Smooth muscle cell (in vitro differentiated cells): ENCODE measurements around the gene HDGFL1. TPM values are rescaled to one million over a fixed set of nuclear protein-coding genes. Genes with fewer than 3 reads are reported as not detected.
A peak's percentile ranks its signal among the peaks of the same experiment; 100 is the strongest.

Source experiments
- DNase-seq: peaks from one replicate; lab custom pipeline; 2025; ENCODE audit not compliant: unreplicated experiment; lab: John Stamatoyannopoulos, UW
- H2AFZ ChIP-seq: fragments of 200-600 bp; sonication (generic); 2 replicates; pipeline ENCODE4 v1.6.0; 2016; ENCODE audit warnings: antibody characterized with exemption, low read depth, mild to moderate bottlenecking
- H3F3A ChIP-seq: fragments of 200-600 bp; sonication (generic); 2 replicates; pipeline ENCODE4 v1.6.0; 2017; ENCODE audit warnings: antibody characterized with exemption, low read depth
- H3K27ac ChIP-seq: fragments of 200-600 bp; sonication (generic); 2 replicates; pipeline ENCODE4 v1.5.1; 2016; ENCODE audit warnings: low read depth, mild to moderate bottlenecking
- H3K27me3 ChIP-seq: fragments of 200-600 bp; sonication (generic); 2 replicates; pipeline ENCODE4 v1.6.1; 2016; ENCODE audit warnings: low read depth, mild to moderate bottlenecking
- H3K36me3 ChIP-seq: fragments of 200-600 bp; sonication (generic); 2 replicates; pipeline ENCODE4 v1.5.1; 2016; ENCODE audit warnings: low read depth
- H3K4me1 ChIP-seq: fragments of 200-600 bp; sonication (generic); 2 replicates; pipeline ENCODE4 v1.5.1; 2016; ENCODE audit warnings: low read depth
- H3K4me2 ChIP-seq: fragments of 200-600 bp; sonication (generic); 2 replicates; pipeline ENCODE4 v1.6.0; 2016; ENCODE audit warnings: mild to moderate bottlenecking
- H3K4me3 ChIP-seq: fragments of 200-600 bp; sonication (generic); 2 replicates; pipeline ENCODE4 v1.5.1; 2016; ENCODE audit warnings: mild to moderate bottlenecking
- H3K79me2 ChIP-seq: fragments of 200-600 bp; sonication (generic); 2 replicates; pipeline ENCODE4 v1.6.0; 2016; ENCODE audit warnings: low read depth, mild to moderate bottlenecking
- H3K9ac ChIP-seq: fragments of 200-600 bp; sonication (generic); 2 replicates; pipeline ENCODE4 v1.6.0; 2016; ENCODE audit warnings: low read depth
- H3K9me3 ChIP-seq: fragments of 200-600 bp; sonication (generic); replicated peaks from 2 replicates; pipeline ENCODE4 v1.5.1; 2016; ENCODE audit warnings: low read depth
- H4K20me1 ChIP-seq: fragments of 200-600 bp; sonication (generic); 2 replicates; pipeline ENCODE4 v1.6.0; 2016; ENCODE audit warnings: low read depth
- WGBS: methylation state at CpG from one replicate; pipeline ENCODE4 v1.1.7; 2016; ENCODE audit warnings: low lambda C conversion rate; 5-methylcytosine and 5-hydroxymethylcytosine counted together
- polyA plus RNA-seq: library from polyadenylated mRNA; unstranded; fragments of >200 nt; fragmentation: Nextera tagmentation; extraction: Ambion mirVana; gene quantifications from 2 replicates; pipeline ENCODE4 v1.2.1, GENCODE V29; 2016
- total RNA-seq: library from RNA; depleted of rRNA; stranded (reverse); fragments of >200 nt; gene quantifications from 2 replicates; pipeline ENCODE4 v1.2.3, GENCODE V29; 2014
- TF ChIP-seq, protein P1 (sequence below): fragments of 200-600 bp; sonication (generic); IDR thresholded peaks from 2 replicates; pipeline ENCODE4 v1.5.1; 2017; ENCODE audit warnings: borderline replicate concordance, mild to moderate bottlenecking, antibody characterized with exemption; ENCODE audit not compliant: insufficient read depth, poor library complexity, severe bottlenecking

Gene HDGFL1
- total and polyA plus RNA-seq, 2 experiments from 2014 or later, result not detected

DNA sequence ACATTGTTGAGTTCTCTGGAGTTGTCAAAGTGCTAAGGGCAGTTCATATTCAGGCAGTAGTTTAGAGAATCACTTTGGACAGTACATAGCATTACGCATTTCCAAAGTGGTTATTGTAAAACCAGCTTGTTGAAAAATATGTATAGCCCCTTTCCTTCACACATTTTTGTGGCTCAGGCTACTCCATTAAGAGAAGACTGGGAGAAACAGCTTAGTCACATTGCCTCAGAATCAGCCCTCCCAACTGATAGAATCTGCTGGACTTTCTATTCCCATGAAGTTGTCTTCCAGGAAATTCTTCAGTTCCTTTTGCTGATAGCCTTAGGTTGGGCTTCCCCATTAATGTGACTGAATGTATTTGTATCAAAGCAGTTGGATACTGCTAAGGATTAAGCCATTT is 39.5 kb upstream of the HDGFL1 start:
- H3K36me3 ChIP-seq, result no peaks in the 10 kb centered on the region
- H3K4me3 ChIP-seq, result no peak overlapping the region
- peak overlapping the region; percentile 30 for H3K27ac ChIP-seq
- no peaks in the 10 kb centered on the region for H3K27me3 ChIP-seq
- 59% methylated on average over 1 of the region's 1 CpG for WGBS
- H3K4me2 ChIP-seq, result peak overlapping the region; percentile 38
- no peaks in the 10 kb centered on the region for H3K79me2 ChIP-seq
- H3F3A ChIP-seq, result peaks cover 2% of the 10 kb centered on the region
- TF ChIP-seq, protein P1, sequence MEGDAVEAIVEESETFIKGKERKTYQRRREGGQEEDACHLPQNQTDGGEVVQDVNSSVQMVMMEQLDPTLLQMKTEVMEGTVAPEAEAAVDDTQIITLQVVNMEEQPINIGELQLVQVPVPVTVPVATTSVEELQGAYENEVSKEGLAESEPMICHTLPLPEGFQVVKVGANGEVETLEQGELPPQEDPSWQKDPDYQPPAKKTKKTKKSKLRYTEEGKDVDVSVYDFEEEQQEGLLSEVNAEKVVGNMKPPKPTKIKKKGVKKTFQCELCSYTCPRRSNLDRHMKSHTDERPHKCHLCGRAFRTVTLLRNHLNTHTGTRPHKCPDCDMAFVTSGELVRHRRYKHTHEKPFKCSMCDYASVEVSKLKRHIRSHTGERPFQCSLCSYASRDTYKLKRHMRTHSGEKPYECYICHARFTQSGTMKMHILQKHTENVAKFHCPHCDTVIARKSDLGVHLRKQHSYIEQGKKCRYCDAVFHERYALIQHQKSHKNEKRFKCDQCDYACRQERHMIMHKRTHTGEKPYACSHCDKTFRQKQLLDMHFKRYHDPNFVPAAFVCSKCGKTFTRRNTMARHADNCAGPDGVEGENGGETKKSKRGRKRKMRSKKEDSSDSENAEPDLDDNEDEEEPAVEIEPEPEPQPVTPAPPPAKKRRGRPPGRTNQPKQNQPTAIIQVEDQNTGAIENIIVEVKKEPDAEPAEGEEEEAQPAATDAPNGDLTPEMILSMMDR, result no peak
- peaks cover 6% of the 10 kb centered on the region for H3K4me1 ChIP-seq
- no peaks in the 10 kb centered on the region for H4K20me1 ChIP-seq
- peak overlapping the region; percentile 15 for H2AFZ ChIP-seq
- no peak overlapping the region for H3K9ac ChIP-seq
- no peaks in the 10 kb centered on the region for H3K9me3 ChIP-seq
- DNase-seq, result no peak

GRCh38 chr6:22530506-22530905 is 38.9 kb upstream of the HDGFL1 start:
- no peaks in the 10 kb centered on the region for H3K9me3 ChIP-seq
- H3K27ac ChIP-seq, result peak overlapping the region; percentile 23
- H3K79me2 ChIP-seq, result no peaks in the 10 kb centered on the region
- H3K4me2 ChIP-seq, result peak overlapping the region; percentile 38
- no peak overlapping the region for H3K9ac ChIP-seq
- no peaks in the 10 kb centered on the region for H3K27me3 ChIP-seq
- no peak for DNase-seq
- H4K20me1 ChIP-seq, result no peaks in the 10 kb centered on the region
- H3K36me3 ChIP-seq, result no peaks in the 10 kb centered on the region
- TF ChIP-seq, protein P1, result no peak
- H3F3A ChIP-seq, result peaks cover 2% of the 10 kb centered on the region
- 88% methylated on average over 1 of the region's 1 CpG for WGBS
- H3K4me3 ChIP-seq, result no peak overlapping the region
- H3K4me1 ChIP-seq, result peaks cover 6% of the 10 kb centered on the region
- H2AFZ ChIP-seq, result peak overlapping the region; percentile 15

DNA sequence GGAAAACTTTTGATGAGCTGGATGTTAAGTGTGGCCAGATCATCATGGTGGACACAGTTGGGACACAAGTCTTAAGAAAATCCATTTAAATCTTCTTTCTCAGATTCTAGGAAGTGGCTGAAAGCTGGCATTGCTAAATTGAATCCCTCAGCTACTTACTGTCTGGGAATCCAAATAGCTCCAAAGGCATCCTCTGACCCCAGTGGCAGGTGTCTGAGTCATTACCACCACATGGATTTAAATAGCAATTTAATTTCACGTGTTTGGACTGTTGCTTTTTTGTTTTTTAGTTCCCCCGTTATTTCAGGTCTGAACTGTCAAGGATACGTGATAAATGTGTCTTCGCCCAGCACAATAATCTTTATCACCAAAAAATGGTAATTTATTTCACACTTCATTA is 33.2 kb upstream of the HDGFL1 start:
- WGBS, result 89% methylated on average over 4 of the region's 4 CpGs
- H3K4me3 ChIP-seq, result no peak overlapping the region
- no peaks in the 10 kb centered on the region for H3K4me1 ChIP-seq

DNA sequence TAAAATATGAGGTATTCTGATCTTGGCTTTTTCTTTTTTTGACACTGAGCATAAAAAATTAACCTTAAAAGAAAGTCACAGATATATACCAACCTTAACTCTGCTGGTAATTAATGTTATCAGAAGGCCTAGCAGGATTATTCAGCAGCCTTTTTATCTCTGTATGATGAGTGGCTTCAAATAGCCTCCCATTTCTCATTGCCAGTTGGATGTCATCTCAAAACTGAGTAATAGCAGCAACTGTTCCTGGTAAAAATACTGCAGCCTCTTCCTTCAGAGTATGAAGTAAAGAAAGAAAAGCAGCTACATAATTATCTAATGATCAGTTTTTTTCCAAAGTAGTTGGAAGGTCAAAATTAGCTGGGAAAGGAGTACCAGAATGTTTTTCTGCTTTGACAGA is 24.9 kb upstream of the HDGFL1 start:
- no peaks in the 10 kb centered on the region for H3F3A ChIP-seq
- TF ChIP-seq, protein P1, result no peak
- H3K4me1 ChIP-seq, result no peaks in the 10 kb centered on the region

More for the DNA sequence above, 33.2 kb upstream of the HDGFL1 start:
- no peaks in the 10 kb centered on the region for H3K79me2 ChIP-seq
- no peaks in the 10 kb centered on the region for H3K9me3 ChIP-seq
- H3K4me2 ChIP-seq, result no peak overlapping the region
- H3K27ac ChIP-seq, result no peak overlapping the region
- H3K9ac ChIP-seq, result no peak overlapping the region
- no peaks in the 10 kb centered on the region for H3F3A ChIP-seq
- no peaks in the 10 kb centered on the region for H4K20me1 ChIP-seq
- no peaks in the 10 kb centered on the region for H3K27me3 ChIP-seq
- TF ChIP-seq, protein P1, result no peak
- H3K36me3 ChIP-seq, result no peaks in the 10 kb centered on the region
- no peak overlapping the region for H2AFZ ChIP-seq
- DNase-seq, result no peak

More for the DNA sequence above, 24.9 kb upstream of the HDGFL1 start:
- Histone ChIP-seq H3K4me2 (peak overlapping the region; percentile 21), H3K27ac (no peak overlapping the region), H3K9me3 (no peaks in the 10 kb centered on the region), H3K79me2 (no peaks in the 10 kb centered on the region), H3K36me3 (no peaks in the 10 kb centered on the region), H2AFZ (no peak overlapping the region), H4K20me1 (no peaks in the 10 kb centered on the region), H3K4me3 (no peak overlapping the region), H3K9ac (no peak overlapping the region), H3K27me3 (no peaks in the 10 kb centered on the region)
- DNase-seq, result no peak
